Suprapubic skin (tissue), 3 donors: Measurements from ENCODE around the gene TSPAN17.

ENCODE experiments used
- EP300 ChIP-seq: sonication (generic); formaldehyde crosslinking; IDR thresholded peaks from one replicate; pipeline ENCODE4 v1.6.1; 2017; ENCODE audit warnings: antibody characterized with exemption
- POLR2A ChIP-seq, 2 donors: fragments of 450-650 bp; IDR thresholded peaks; one replicate each; pipeline ENCODE4 v1.6.1; 2017; ENCODE audit warnings: antibody characterized with exemption in 2 of 2, mild to moderate bottlenecking in 2 of 2, moderate library complexity in 2 of 2
- TF ChIP-seq, protein P1 (sequence below), 2 donors: fragments of 200-600 bp in 1 of 2; fragments of 450-650 bp in 1 of 2; sonication (generic) in 1 of 2; IDR thresholded peaks; one replicate each; pipeline ENCODE4 v1.5.1; 2016 to 2019; ENCODE audit warnings: antibody characterized with exemption in 2 of 2, mild to moderate bottlenecking in 1 of 2, moderate library complexity in 1 of 2

DNA sequence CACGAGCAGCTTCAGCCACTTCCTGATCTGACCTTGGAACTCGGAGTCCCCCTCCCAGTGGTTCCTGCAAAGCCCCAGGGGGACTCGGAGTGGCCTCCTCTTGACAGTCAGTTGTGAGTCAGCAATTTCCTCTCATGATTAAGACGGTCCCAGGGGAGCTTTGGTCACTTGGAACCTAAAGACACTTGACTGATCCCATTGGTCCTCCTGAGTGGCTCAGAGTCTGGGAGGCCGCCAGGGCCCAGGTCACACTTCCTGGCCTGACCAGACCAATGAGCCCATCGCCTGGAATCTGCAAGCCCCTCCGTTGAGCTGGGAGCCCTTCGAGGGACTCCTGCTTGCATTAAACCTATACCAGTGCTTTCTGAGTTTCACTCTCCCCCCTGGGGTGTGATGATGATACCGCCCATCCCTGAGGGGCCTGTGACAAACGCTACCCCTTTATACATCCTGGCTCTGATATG lies 29.1 kb downstream of the TSPAN17 start:
- TF ChIP-seq, protein P1, sequence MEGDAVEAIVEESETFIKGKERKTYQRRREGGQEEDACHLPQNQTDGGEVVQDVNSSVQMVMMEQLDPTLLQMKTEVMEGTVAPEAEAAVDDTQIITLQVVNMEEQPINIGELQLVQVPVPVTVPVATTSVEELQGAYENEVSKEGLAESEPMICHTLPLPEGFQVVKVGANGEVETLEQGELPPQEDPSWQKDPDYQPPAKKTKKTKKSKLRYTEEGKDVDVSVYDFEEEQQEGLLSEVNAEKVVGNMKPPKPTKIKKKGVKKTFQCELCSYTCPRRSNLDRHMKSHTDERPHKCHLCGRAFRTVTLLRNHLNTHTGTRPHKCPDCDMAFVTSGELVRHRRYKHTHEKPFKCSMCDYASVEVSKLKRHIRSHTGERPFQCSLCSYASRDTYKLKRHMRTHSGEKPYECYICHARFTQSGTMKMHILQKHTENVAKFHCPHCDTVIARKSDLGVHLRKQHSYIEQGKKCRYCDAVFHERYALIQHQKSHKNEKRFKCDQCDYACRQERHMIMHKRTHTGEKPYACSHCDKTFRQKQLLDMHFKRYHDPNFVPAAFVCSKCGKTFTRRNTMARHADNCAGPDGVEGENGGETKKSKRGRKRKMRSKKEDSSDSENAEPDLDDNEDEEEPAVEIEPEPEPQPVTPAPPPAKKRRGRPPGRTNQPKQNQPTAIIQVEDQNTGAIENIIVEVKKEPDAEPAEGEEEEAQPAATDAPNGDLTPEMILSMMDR (IDR thresholded peaks at IDR 0.05), result no peak
- TF ChIP-seq POLR2A (IDR thresholded peaks at IDR 0.05) (no peak), EP300 (no peak)
